AG04449 (cell line): ENCODE data around the gene TRIM71.
"Not testable (repeated sequence)": the region's sequence is repeated elsewhere in the genome, so short reads cannot be mapped to it uniquely, and the experiment has no call there.

Experiments used
- CTCF ChIA-PET: fragments of 350-600 bp; formaldehyde crosslinking; extraction: SDS; loops from one replicate; lab custom pipeline; 2021; ENCODE audit warnings: antibody characterized with exemption; lab: Yijun Ruan, JAX
- POLR2A ChIA-PET: fragments of 400-600, 350-600 bp; formaldehyde crosslinking; extraction: SDS; loops from one replicate; lab custom pipeline; 2020; ENCODE audit warnings: antibody characterized with exemption, inconsistent platforms; lab: Yijun Ruan, JAX
- DNase-seq: peaks from one replicate; pipeline ENCODE4 v3.0.0-alpha.2; 2010; ENCODE audit warnings: low read depth, low spot score
- H3K4me3 ChIP-seq: 2 replicates; pipeline ENCODE4 v1.5.1; 2011; ENCODE audit warnings: low read depth, mild to moderate bottlenecking, control low read depth, low read length
- CTCF ChIP-seq: IDR thresholded peaks from one replicate; pipeline ENCODE4 v1.5.1; 2011; ENCODE audit warnings: mild to moderate bottlenecking, moderate library complexity, low read length, control low read depth, inconsistent platforms; ENCODE audit not compliant: insufficient read depth; ENCODE audit errors: missing control alignments

TRIM71 gene

GRCh38 chr3:32819551-32820348, 2.0 kb downstream of the TRIM71 start:
- no peak overlapping the region for H3K4me3 ChIP-seq
- TF ChIP-seq CTCF: no peak
- CTCF ChIA-PET: interaction anchor here (1.1 to 1.4 kb wide), 2 partner anchors 11 to 39 kb away, joined by 3 to 4 read pairs; no protein-coding TSS in a partner anchor
- no peak for DNase-seq
- POLR2A ChIA-PET: no interaction called here

GRCh38 chr3:32820430-32820829, 2.6 kb downstream of the TRIM71 start:
- DNase-seq: no peak
- no peak for TF ChIP-seq CTCF
- no peak overlapping the region for H3K4me3 ChIP-seq
- CTCF ChIA-PET: interaction anchor here (1.1 to 1.4 kb wide), 2 partner anchors 11 to 39 kb away, joined by 3 to 4 read pairs; no protein-coding TSS in a partner anchor
- POLR2A ChIA-PET: no interaction called here

- ChIA-PET CTCF (interaction anchor here (1.1 to 1.4 kb wide), 2 partner anchors 10 to 40 kb away, joined by 3 to 4 read pairs; no protein-coding TSS in a partner anchor), POLR2A (no interaction called here)
- TF ChIP-seq CTCF: no peak
- DNase-seq: no peak
- H3K4me3 ChIP-seq: no peak overlapping the region
These were observed 3.3 kb downstream of the TRIM71 start for GRCh38 chr3:32820971-32821685.

- TF ChIP-seq CTCF: no peak
- CTCF ChIA-PET: no interaction called here
- DNase-seq: no peak
- POLR2A ChIA-PET: no interaction called here
- no peak overlapping the region for H3K4me3 ChIP-seq
These were observed 4.0 kb downstream of the TRIM71 start for GRCh38 chr3:32821686-32822296.

- no peak overlapping the region for H3K4me3 ChIP-seq
- CTCF ChIA-PET: no interaction called here
- no peak for TF ChIP-seq CTCF
- POLR2A ChIA-PET: no interaction called here
- no peak for DNase-seq
These were observed 5.1 kb downstream of the TRIM71 start for GRCh38 chr3:32822609-32823498.

- DNase-seq, POLR2A ChIA-PET, H3K4me3 ChIP-seq: not testable (repeated sequence)
- CTCF ChIA-PET: interaction anchor here (0.6 kb wide), 1 partner anchor 522 kb away, joined by 3 read pairs; no protein-coding TSS in a partner anchor
These were observed 5.9 kb downstream of the TRIM71 start for GRCh38 chr3:32823641-32824184.
